Spleen (tissue), 11 donors: ENCODE measurements around the gene ATP12A. TPM values are rescaled to one million over a fixed set of nuclear protein-coding genes. Genes with fewer than 3 reads are reported as not detected.
A peak's percentile ranks its signal among the peaks of the same experiment; 100 is the strongest.

Experiments
- DNase-seq: peaks from one replicate; pipeline ENCODE4 v3.0.0-alpha.2; 2020
- H3K27ac ChIP-seq, 8 donors: fragments of 200-600 bp; sonication (generic) in 7 of 8; 1 replicate in 4 of 8; 2 replicates in 4 of 8; pipeline versions ENCODE4 v1.5.0 to v1.8.0; 2016 to 2021; ENCODE audit warnings: inconsistent platforms in 4 of 8, mild to moderate bottlenecking in 4 of 8, moderate library complexity in 1 of 8
- H3K27me3 ChIP-seq, 7 donors: fragments of 200-600 bp; sonication (generic) in 6 of 7; replicated peaks in 1 of 7; 1 replicate in 4 of 7; 2 replicates in 3 of 7; pipeline versions ENCODE4 v1.5.0 to v1.8.0; 2016 to 2021; ENCODE audit warnings: inconsistent platforms in 3 of 7, mild to moderate bottlenecking in 1 of 7
- H3K36me3 ChIP-seq, 6 donors: fragments of 200-600 bp; sonication (generic) in 5 of 6; 1 replicate in 4 of 6; 2 replicates in 2 of 6; pipeline versions ENCODE4 v1.5.0 to v1.8.0; 2016 to 2021; ENCODE audit warnings: inconsistent platforms in 2 of 6
- H3K4me1 ChIP-seq, 6 donors: fragments of 200-600 bp; sonication (generic) in 5 of 6; 1 replicate in 3 of 6; 2 replicates in 3 of 6; pipeline versions ENCODE4 v1.5.0 to v1.8.0; 2016 to 2021; ENCODE audit warnings: inconsistent platforms in 3 of 6
- H3K4me3 ChIP-seq, 8 donors: fragments of 200-600 bp; sonication (generic) in 7 of 8; 1 replicate in 4 of 8; 2 replicates in 4 of 8; pipeline versions ENCODE4 v1.5.0 to v1.8.0; 2016 to 2021; ENCODE audit warnings: inconsistent platforms in 4 of 8, mild to moderate bottlenecking in 4 of 8, moderate library complexity in 2 of 8
- H3K9me3 ChIP-seq, 8 donors: fragments of 200-600 bp; sonication (generic) in 7 of 8; 1 replicate in 4 of 8; 2 replicates in 4 of 8; pipeline versions ENCODE4 v1.5.0 to v1.8.0; 2016 to 2021; ENCODE audit warnings: inconsistent platforms in 4 of 8
- CTCF ChIP-seq, 11 experiments: fragments of 200-600 bp in 7 of 11; fragments of 450-650 bp in 4 of 11; sonication (generic) in 4 of 11; IDR thresholded peaks in 8 of 11; conservative IDR thresholded peaks in 3 of 11; 1 replicate in 7 of 11; 2 replicates in 4 of 11; pipeline versions ENCODE4 v1.4.0 to v1.8.0; 2016 to 2021; ENCODE audit warnings: antibody characterized with exemption in 11 of 11, inconsistent platforms in 4 of 11, mild to moderate bottlenecking in 1 of 11
- POLR2A ChIP-seq, 3 donors: fragments of 450-650 bp; IDR thresholded peaks; one replicate each; pipeline ENCODE4 v1.5.1; 2017; ENCODE audit warnings: antibody characterized with exemption in 3 of 3, mild to moderate bottlenecking in 1 of 3
- POLR2AphosphoS5 ChIP-seq, 3 donors: sonication (generic); formaldehyde crosslinking; IDR thresholded peaks; one replicate each; pipeline ENCODE4 v1.5.1; 2017; ENCODE audit warnings: antibody characterized with exemption in 3 of 3
- WGBS, 5 donors: extraction: QIAGEN DNeasy Blood & Tissue Kit in 3 of 5; methylation state at CpG; one replicate each; pipeline versions ENCODE4 v1.1.5 to v1.1.7; 2013 to 2018; 5-methylcytosine and 5-hydroxymethylcytosine counted together
- intact Hi-C: fragments of 100-400 bp; cut with DNase I; formaldehyde crosslinking; loops from one replicate; pipeline ENCODE4 v1.15.0; 2023; ENCODE audit warnings: low total_unique reads
- polyA plus RNA-seq, 3 donors: library from polyadenylated mRNA; stranded (reverse); fragments of 200-250 nt; gene quantifications; one replicate each; pipeline ENCODE4 v1.2.1, GENCODE V29; 2013
- total RNA-seq, 7 donors: library from RNA; depleted of rRNA in 3 of 7; stranded (reverse); fragments of >200 nt in 3 of 7; fragmentation: NEBNext Ultra II Directional in 4 of 7; extraction: Animal tissue kit (Norgen Biotek cat#: 25700) in 4 of 7; gene quantifications; one replicate each; pipeline versions ENCODE4 v1.1.0 to v1.2.1, GENCODE V29; 2016 to 2021
- donor health status: healthy with polysubstance abuse.
- donor health status: DM: no; HTN: no; CAD: no; lungs with moderate emphysema.
- donor health status: DM: no; HTN: no; CAD: no.
- donor health status: Bipolar disorder and iron deficiency.
- donor health status: healthy.
- donor health status: DM: no; HTN: no; CAD: no.
- donor health status: DM: yes; HTN: yes; CAD: no.

ATP12A gene
- total and polyA plus RNA-seq, 10 donors = not detected

GRCh38 chr13:24682353-24682752 lies 2.1 kb downstream of the ATP12A start:
- H3K4me1 ChIP-seq = peaks cover 5 to 36% (median 28%) of the 10 kb centered on the region in 6 donors
- no peak overlapping the region for H3K27ac ChIP-seq
- H3K4me3 ChIP-seq = no peak overlapping the region
- H3K9me3 ChIP-seq = no peaks in the 10 kb centered on the region
- DNase-seq = no peak
- no peaks in the 10 kb centered on the region for H3K36me3 ChIP-seq
- intact Hi-C loops = no loop called here
- H3K27me3 ChIP-seq = peaks cover 6 to 63% (median 27%) of the 10 kb centered on the region in 7 donors
- 17 to 74% (median 45%) methylated on average over 2 of the region's 2 CpGs for WGBS, 5 donors
- TF ChIP-seq POLR2AphosphoS5 (IDR thresholded peaks at IDR 0.05) (no peak), CTCF (IDR thresholded peaks at IDR 0.05 in 8 of 11, conservative IDR thresholded peaks at IDR 0.05 in 3 of 11) (no peak), POLR2A (IDR thresholded peaks at IDR 0.05) (no peak)

- TF ChIP-seq POLR2AphosphoS5 (IDR thresholded peaks at IDR 0.05) (no peak), CTCF (IDR thresholded peaks at IDR 0.05 in 8 of 11, conservative IDR thresholded peaks at IDR 0.05 in 3 of 11) (no peak), POLR2A (IDR thresholded peaks at IDR 0.05) (no peak)
- peaks cover 5 to 36% (median 28%) of the 10 kb centered on the region in 6 donors for H3K4me1 ChIP-seq
- no peak overlapping the region for H3K27ac ChIP-seq
- 56 to 66% (median 63%) methylated on average over 5 of the region's 5 CpGs for WGBS, 5 donors
- DNase-seq = no peak
- no peak overlapping the region for H3K4me3 ChIP-seq
- intact Hi-C loops = no loop called here
- H3K27me3 ChIP-seq = peaks cover 6 to 62% (median 27%) of the 10 kb centered on the region in 7 donors
- H3K36me3 ChIP-seq = no peaks in the 10 kb centered on the region
- H3K9me3 ChIP-seq = no peaks in the 10 kb centered on the region
Observed at GRCh38 chr13:24683351-24683750, 3.1 kb downstream of the ATP12A start.

GRCh38 chr13:24683838-24684599 lies 3.8 kb downstream of the ATP12A start:
- peaks cover 5 to 36% (median 28%) of the 10 kb centered on the region in 6 donors for H3K4me1 ChIP-seq
- DNase-seq = peak; percentile 86
- no peak overlapping the region for H3K27ac ChIP-seq
- no peaks in the 10 kb centered on the region for H3K9me3 ChIP-seq
- TF ChIP-seq CTCF (IDR thresholded peaks at IDR 0.05 in 8 of 11, conservative IDR thresholded peaks at IDR 0.05 in 3 of 11) = peak; percentile 27 to 86 (median 71)
- no peak for TF ChIP-seq POLR2A (IDR thresholded peaks at IDR 0.05)
- TF ChIP-seq POLR2AphosphoS5 (IDR thresholded peaks at IDR 0.05) = no peak
- intact Hi-C loops = no loop called here
- no peaks in the 10 kb centered on the region for H3K36me3 ChIP-seq
- H3K27me3 ChIP-seq = peaks cover 6 to 62% (median 26%) of the 10 kb centered on the region in 7 donors
- WGBS, 5 donors = 4 to 13% (median 5%) methylated on average over 4 of the region's 4 CpGs
- H3K4me3 ChIP-seq = no peak overlapping the region

- no peaks in the 10 kb centered on the region for H3K36me3 ChIP-seq
- H3K27me3 ChIP-seq = peaks cover 6 to 62% (median 20%) of the 10 kb centered on the region in 7 donors
- H3K4me1 ChIP-seq = peaks cover 5 to 36% (median 28%) of the 10 kb centered on the region in 6 donors
- no peak for DNase-seq
- no peaks in the 10 kb centered on the region for H3K9me3 ChIP-seq
- intact Hi-C loops = no loop called here
- 5 to 20% (median 14%) methylated on average over 4 of the region's 4 CpGs for WGBS, 5 donors
- H3K27ac ChIP-seq = no peak overlapping the region
- TF ChIP-seq CTCF (IDR thresholded peaks at IDR 0.05 in 8 of 11, conservative IDR thresholded peaks at IDR 0.05 in 3 of 11) = no peak
- no peak overlapping the region for H3K4me3 ChIP-seq
Observed at GRCh38 chr13:24684600-24684998, 4.4 kb downstream of the ATP12A start.
